Prostate gland (tissue), 2 donors: ENCODE results near the gene NT5DC1. TPM values are rescaled to one million over a fixed set of nuclear protein-coding genes. Genes with fewer than 3 reads are reported as not detected.

Experiments
- DNase-seq: peaks from one replicate; pipeline ENCODE4 v3.0.0-alpha.2; 2019; ENCODE audit warnings: low spot score
- H3K27ac ChIP-seq, 2 donors: fragments of 200-600 bp; sonication (generic); 2 replicates each; pipeline ENCODE4 v1.5.1; 2017 to 2019
- H3K27me3 ChIP-seq: fragments of 200-600 bp; sonication (generic); replicated peaks from 2 replicates; pipeline ENCODE4 v1.5.1; 2019; ENCODE audit not compliant: insufficient read depth
- H3K36me3 ChIP-seq, 2 donors: fragments of 200-600 bp; sonication (generic); 1 replicate in 1 of 2; 2 replicates in 1 of 2; pipeline versions ENCODE4 v1.5.1 to v1.8.1; 2017 to 2019
- H3K4me1 ChIP-seq: fragments of 200-600 bp; sonication (generic); replicated peaks from 2 replicates; pipeline ENCODE4 v1.5.1; 2019
- H3K4me3 ChIP-seq, 2 donors: fragments of 200-600 bp; sonication (generic); 2 replicates each; pipeline ENCODE4 v1.5.1; 2017 to 2019
- H3K9me3 ChIP-seq: fragments of 200-600 bp; sonication (generic); 2 replicates; pipeline ENCODE4 v1.5.1; 2017
- CTCF ChIP-seq, 4 experiments: fragments of 200-600 bp in 2 of 4; fragments of 450-650 bp in 2 of 4; sonication (generic) in 2 of 4; IDR thresholded peaks; 1 replicate in 3 of 4; 2 replicates in 1 of 4; pipeline ENCODE4 v1.5.1; 2016 to 2019; ENCODE audit warnings: antibody characterized with exemption in 4 of 4, mild to moderate bottlenecking in 2 of 4, moderate library complexity in 2 of 4
- POLR2A ChIP-seq: fragments of 450-650 bp; IDR thresholded peaks from one replicate; pipeline ENCODE4 v1.6.1; 2016; ENCODE audit warnings: antibody characterized with exemption, mild to moderate bottlenecking
- POLR2AphosphoS5 ChIP-seq: sonication (generic); formaldehyde crosslinking; IDR thresholded peaks from one replicate; pipeline ENCODE4 v1.6.1; 2017; ENCODE audit warnings: antibody characterized with exemption
- WGBS: methylation state at CpG from one replicate; pipeline ENCODE4 v1.1.5; 2018; 5-methylcytosine and 5-hydroxymethylcytosine counted together
- intact Hi-C: fragments of 100-400 bp; cut with DNase I; formaldehyde crosslinking; loops from one replicate; pipeline ENCODE4 v1.14.2; 2022
- total RNA-seq, 2 donors: library from RNA; depleted of rRNA; stranded (reverse); fragments of >200 nt; gene quantifications; one replicate each; pipeline ENCODE4 v1.1.0, GENCODE V29; 2016

The NT5DC1 gene
- total RNA-seq, 2 donors from 2014 or later = 12.3 to 26.1 TPM

GRCh38 chr6:116136373-116136772 is 35.7 kb downstream of the NT5DC1 start:
- TF ChIP-seq POLR2AphosphoS5 (no peak), CTCF (IDR thresholded peaks at IDR 0.05) (no peak), POLR2A (no peak)
- no peaks in the 10 kb centered on the region for H3K36me3 ChIP-seq
- WGBS = 92% methylated on average over 1 of the region's 1 CpG
- no peak overlapping the region for H3K27ac ChIP-seq
- no peaks in the 10 kb centered on the region for H3K9me3 ChIP-seq
- H3K4me3 ChIP-seq = no peak overlapping the region
- no peaks in the 10 kb centered on the region for H3K4me1 ChIP-seq
- intact Hi-C loops = no loop called here
- H3K27me3 ChIP-seq = no peaks in the 10 kb centered on the region
- DNase-seq = no peak

GRCh38 chr6:116136933-116137340 is 36.3 kb downstream of the NT5DC1 start:
- Histone ChIP-seq H3K27ac (no peak overlapping the region), H3K4me3 (no peak overlapping the region), H3K4me1 (no peaks in the 10 kb centered on the region), H3K9me3 (no peaks in the 10 kb centered on the region), H3K27me3 (no peaks in the 10 kb centered on the region), H3K36me3 (no peaks in the 10 kb centered on the region)
- no peak for DNase-seq
- 95% methylated on average over 5 of the region's 5 CpGs for WGBS
- intact Hi-C loops = no loop called here
- no peak for TF ChIP-seq POLR2A
- TF ChIP-seq POLR2AphosphoS5 = no peak
- TF ChIP-seq CTCF (IDR thresholded peaks at IDR 0.05) = no peak

- intact Hi-C loops = no loop called here
- H3K27me3 ChIP-seq = no peaks in the 10 kb centered on the region
- no peak overlapping the region for H3K4me3 ChIP-seq
- 89% methylated on average over 4 of the region's 4 CpGs for WGBS
- no peaks in the 10 kb centered on the region for H3K4me1 ChIP-seq
- H3K36me3 ChIP-seq = no peaks in the 10 kb centered on the region
- H3K27ac ChIP-seq = no peak overlapping the region
- H3K9me3 ChIP-seq = no peaks in the 10 kb centered on the region
- TF ChIP-seq POLR2AphosphoS5 = no peak
- TF ChIP-seq POLR2A = no peak
- TF ChIP-seq CTCF (IDR thresholded peaks at IDR 0.05) = no peak
- no peak for DNase-seq
Observed at GRCh38 chr6:116139917-116140316, 39.3 kb downstream of the NT5DC1 start.

- intact Hi-C loops = no loop called here
Observed at GRCh38 chr6:116144605-116145004, 44.0 kb downstream of the NT5DC1 start.

GRCh38 chr6:116145803-116146675 is 45.4 kb downstream of the NT5DC1 start:
- Histone ChIP-seq H3K4me1 (no peaks in the 10 kb centered on the region), H3K27me3 (no peaks in the 10 kb centered on the region), H3K27ac (no peak overlapping the region), H3K36me3 (no peaks in the 10 kb centered on the region), H3K9me3 (no peaks in the 10 kb centered on the region), H3K4me3 (no peak overlapping the region)
- DNase-seq = no peak
- TF ChIP-seq POLR2AphosphoS5 (no peak), POLR2A (no peak), CTCF (IDR thresholded peaks at IDR 0.05) (no peak)
- intact Hi-C loops = no loop called here
- WGBS = 74% methylated on average over 4 of the region's 4 CpGs

More at GRCh38 chr6:116144605-116145004, 44.0 kb downstream of the NT5DC1 start:
- Histone ChIP-seq H3K4me3 (no peak overlapping the region), H3K27me3 (no peaks in the 10 kb centered on the region), H3K27ac (no peak overlapping the region), H3K4me1 (no peaks in the 10 kb centered on the region), H3K36me3 (no peaks in the 10 kb centered on the region), H3K9me3 (no peaks in the 10 kb centered on the region)
- WGBS = 58% methylated on average over 3 of the region's 3 CpGs
- no peak for DNase-seq
- no peak for TF ChIP-seq POLR2A
